Smooth muscle cell of the brain vasculature (primary cell): ENCODE results near the gene LY86.

Experiments used
- DNase-seq: peaks from one replicate; pipeline ENCODE4 v3.0.0-alpha.2; 2012; ENCODE audit warnings: low read depth, low spot score

The LY86 gene

DNA sequence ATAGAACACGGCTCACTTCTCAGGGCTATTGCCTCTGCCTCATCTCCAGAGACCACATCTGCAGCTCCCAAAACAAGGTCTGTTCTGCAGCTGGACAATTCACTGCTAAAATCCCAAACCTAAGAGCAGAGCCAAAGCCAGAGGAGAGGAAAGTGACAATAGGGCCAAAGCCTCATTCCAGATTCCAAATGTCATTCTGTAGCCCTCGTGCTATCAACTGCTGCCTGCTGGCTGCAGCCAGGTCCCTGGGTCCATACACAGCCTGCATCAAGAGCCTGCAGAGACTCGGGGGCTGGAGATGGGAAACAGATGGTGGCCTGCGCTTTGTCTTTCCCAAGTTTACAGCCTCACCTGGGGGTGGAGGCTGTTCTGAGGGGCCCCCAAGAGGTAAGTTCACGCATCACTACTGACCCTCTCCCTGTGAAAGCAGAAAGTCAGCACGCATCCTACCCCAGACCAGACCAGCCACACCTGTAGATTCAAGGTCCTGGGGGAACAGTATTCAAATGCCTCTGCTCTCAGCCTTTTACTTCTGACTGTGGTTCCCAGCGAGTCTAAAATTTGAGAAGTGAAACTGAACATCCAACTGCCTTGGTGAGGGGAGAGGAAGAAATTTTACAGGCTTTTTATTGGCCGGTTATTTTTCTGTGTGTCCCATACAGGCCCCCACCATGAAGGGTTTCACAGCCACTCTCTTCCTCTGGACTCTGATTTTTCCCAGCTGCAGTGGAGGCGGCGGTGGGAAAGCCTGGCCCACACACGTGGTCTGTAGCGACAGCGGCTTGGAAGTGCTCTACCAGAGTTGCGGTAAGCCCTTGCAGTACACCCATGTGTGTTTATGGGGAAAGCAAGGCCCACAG is at the start of gene LY86:
TSS of gene LY86 (plus strand) at position 657 of the 860 bp plus-strand sequence. CDS start at position 672, 15 bp downstream.
- no peak for DNase-seq

DNA sequence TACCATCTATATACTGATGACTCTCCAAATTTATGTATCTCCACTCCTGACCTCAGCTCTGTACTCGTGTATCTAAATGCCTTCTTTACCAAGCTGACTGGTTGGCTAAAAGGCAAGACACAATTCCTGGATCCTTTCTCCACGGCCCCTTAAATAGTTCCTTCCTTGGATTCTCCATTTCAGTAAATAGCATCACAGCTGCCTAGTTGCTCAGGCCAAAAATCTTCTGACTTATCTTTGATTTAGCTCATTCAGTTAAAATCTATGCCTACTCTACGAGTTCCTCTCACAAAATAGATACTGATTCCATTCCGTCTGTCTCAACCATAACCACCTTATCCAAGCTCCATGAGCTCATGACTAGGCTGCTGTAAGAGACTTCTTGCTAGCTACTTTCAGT is 49.5 kb upstream of the LY86 start:
- DNase-seq, result no peak

DNA sequence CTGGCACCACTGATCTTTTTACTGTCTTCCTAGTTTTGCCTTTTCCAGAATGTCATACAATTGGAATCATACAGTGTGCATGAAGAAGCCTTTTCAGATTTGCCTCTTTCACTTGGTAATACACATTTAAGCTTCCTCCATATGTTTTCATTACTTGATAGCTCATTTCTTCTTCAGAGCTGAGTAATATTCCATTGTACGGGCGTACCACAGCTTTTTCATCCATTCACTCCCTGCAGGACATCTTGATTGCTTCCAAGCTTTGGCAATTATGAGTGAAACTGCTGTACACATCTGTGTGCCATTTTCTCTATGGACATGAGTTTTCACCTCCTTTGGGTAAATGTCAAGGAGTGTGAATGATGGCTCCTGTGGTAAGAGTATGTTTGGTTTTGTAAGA is 46.2 kb upstream of the LY86 start:
- DNase-seq, result no peak

DNA sequence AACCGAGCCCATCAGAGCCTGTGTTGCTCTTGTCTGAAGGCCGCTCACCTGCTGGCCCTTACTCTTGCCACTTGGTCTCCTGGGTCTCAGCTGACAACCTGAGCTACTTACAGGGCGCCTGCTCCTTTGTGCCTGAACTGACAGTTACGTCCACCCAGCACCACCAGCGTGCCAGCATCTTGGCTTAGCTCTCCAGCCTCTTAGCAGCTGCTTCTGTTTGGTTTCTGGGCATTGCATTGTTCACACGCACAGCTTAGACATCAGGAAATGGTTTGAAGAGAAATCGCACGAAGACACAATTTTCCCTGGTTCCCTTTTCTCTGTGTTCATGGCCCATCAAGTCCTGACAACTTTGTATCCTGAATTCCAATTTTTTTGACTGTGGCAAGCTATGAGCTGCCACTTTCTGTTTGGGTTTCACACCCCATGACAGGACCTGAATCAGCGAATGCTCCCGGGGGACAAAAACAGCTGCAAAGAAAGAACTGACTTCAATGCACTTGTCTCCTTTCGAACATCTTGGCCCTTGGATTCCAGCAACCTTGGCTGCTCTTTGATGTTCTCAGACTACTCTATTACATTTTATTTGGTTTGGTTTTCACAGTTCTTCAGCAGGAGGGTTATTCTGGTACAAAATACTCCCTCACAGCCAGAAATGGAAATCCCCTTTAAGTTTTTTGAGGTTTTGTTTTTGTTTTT is 45.2 kb upstream of the LY86 start:
- no peak for DNase-seq

DNA sequence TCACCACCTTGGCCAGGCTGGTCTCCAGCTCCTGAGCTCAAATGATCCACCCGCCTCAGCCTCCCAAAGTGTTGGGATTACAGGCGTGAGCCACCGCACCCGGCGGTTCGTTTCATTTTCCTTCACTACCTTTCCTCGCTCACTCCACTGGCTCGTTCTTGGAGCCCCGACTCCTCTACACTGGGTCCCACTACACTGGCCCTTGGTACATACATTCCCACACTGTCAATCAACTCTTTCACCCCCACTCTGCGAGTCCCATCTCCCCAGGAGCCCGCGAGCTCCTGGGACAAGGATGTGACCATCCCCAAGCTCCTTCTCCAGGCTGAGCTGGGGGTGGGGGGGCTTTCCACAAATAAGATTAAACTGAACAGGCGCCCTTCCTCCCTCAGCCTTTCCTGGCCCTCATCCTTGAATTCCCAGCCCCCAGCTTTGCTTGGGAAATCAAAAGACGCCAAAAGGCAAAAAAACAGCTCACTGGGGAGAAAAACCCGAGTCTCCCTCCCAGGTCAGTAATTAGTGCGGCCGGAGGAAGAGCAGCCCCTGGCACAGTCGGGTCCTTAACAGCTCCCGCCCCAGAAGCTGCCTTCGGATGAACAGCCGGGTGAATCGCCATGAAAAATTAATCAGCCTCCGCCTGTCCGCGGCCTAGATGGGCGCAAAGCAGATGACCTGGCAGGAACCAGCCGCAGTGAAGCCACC is 42.8 kb upstream of the LY86 start:
- DNase-seq, result no peak

DNA sequence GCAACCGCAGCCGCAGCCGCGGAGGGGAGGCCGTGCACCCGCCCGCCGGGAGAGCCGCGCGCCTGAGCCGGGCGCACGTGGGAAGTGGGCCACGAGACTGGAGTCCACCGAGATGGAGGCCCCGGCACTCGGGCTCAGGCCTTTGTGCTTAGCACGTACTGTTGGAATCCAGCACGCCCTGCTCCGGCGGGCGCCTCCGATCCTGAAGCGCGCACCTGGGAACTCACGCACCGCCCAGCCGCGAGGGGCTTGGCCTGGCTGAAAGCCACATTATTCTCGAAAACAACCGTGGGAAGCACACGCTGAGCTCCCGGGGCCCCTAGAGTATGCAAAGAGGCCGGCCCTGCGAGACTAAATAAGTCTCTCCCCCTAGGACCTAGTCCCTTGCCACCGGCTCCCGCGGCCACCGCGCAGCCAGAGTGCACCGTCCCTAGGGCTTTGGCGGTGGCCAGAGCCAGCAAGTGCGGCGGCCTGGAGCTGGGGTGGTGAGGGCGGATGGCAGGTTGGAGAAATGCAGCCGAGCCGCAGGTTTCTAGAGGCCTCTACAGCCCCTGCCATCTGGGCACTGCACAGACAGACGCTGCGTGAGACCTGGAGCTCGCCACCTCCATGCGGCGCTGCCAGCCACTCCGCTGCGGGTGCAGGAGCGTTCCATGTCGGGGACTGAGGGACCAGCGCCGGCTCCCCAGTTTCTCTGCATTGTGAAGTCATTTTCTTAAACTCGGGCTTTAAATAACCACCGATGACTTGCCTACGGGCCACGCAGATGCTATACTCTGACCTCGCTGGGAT is 42.0 kb upstream of the LY86 start:
- DNase-seq, result no peak

DNA sequence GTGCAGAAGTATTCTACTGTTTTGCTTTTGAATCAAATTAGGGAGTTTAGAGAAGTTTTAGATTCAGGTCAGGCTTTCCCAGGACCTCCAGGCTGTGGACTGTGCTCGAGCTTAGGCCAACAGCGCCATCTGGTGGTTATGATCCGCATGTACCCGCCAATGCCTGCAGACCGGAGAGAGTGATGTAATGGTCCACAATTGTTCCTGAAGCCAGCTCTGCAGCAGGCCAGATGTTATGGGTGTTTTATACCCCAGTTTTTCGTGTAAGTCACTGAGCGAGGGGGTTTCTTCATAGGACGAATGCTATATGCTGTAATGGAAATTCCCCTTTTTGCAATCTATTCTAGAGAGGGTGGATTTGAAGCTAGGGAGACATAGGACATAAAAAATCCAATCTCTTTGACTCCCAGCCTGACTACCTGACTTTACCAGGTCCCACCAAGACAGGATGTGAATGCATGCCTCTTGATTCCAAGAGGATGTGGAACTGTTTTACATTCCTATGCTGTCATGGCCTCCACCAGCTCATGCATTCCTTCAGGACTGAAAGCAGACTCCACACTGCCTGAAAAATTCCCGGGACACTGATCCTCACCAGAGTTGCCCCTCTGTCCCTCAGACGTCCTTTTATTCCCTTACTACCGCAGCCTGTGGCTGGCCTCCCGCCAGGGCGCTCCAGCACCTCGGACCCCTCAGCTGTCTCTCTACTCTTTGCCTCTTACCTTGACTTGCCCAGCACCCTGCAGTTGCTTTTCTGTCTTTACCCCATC is 41.2 kb upstream of the LY86 start:
- DNase-seq, result peak; percentile 46

DNA sequence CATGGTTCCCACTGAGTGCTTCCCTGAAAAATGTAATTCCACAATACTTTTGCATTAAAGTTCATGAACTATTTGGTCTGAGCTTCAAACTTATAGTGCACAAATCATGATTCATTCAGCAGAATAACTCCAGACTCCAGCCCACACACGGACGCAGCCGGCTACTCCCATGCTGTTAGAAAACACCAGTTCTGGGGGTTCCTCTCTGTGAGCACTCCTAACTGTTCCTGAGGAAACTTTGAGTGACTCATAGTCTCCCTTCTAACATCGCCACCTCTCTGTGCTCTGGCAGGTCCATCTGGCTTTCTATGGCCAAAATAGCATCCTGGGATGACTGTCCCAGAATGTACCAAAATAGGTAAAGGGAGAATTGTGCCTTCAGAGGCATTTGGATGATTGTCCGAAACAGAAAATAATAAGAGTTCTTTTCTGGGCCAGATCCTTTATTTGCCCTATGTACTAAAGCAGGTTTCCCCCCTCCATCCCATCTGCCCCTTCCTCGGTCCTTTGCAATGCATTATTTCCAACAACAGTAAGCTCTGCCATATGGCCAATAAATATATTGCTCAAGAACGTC is 32.3 kb upstream of the LY86 start:
- DNase-seq, result no peak

DNA sequence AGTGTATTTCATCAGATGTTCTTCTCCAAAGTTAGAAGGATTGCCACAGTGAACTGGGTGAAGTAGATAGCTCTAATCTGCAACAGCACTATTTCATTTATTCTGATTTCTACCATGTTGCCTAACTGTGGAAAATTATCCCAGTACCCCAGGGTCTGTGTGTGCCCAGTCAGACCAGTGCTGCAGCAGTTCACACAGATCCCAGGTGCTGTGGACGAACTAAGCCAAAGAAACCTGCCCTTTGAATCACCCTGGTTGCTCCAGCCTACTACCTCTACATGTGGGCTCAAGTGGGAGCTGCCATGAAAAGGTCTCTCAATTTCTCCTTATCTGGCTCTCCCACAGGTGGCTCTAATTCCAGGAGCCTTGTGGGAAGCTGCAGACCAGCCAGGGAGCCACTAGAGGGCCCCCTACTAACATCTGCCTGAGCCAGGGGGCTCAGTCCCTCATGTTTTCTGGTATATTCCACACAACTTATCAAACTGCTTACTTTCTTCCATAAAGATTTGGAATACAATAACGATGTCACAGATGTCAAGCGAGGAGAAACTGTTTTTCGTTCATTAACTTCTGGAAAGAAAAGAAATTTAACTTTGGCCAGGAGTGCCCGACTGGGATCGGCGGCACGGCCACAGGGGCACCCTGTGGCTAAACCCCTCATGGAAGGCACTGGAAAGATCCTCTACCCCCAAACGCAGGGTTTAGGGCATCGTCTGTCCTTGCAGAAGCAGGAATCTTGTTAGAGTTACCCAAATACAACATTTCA is 31.6 kb upstream of the LY86 start:
- DNase-seq, result no peak

DNA sequence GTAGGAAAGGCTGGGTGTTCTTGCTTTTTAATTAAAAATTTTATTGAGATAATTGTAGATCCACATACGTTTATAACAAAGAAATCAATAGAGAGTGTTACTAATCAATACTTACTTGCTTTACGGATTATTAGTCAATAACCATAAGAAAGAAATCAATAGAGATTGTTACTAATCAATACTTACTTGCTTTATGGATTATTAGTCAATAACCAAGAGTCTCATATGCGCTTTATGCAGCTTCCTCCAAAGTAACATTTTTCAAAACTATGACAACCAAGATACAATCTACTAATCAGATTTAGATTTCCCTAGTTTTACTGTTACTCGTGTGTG is 31.0 kb upstream of the LY86 start:
- DNase-seq, result no peak

DNA sequence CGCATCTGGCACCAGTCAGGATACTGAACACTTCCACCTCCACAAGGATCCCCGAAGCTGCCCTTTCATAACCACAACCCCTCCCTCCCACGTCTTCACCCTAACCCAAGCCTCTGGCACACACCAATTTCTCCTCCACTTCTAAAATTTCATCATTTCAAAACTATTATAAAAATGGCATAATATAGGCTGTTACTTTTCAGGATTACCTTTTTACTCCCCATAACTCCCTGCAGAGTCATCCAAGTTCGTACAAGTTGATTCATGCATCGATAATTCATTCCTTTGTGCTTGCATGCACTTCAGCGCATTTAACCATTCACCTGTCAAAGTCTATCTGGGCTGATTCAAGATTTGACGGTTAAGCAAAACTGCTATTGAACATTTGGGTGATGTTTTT is 30.6 kb upstream of the LY86 start:
- no peak for DNase-seq

DNA sequence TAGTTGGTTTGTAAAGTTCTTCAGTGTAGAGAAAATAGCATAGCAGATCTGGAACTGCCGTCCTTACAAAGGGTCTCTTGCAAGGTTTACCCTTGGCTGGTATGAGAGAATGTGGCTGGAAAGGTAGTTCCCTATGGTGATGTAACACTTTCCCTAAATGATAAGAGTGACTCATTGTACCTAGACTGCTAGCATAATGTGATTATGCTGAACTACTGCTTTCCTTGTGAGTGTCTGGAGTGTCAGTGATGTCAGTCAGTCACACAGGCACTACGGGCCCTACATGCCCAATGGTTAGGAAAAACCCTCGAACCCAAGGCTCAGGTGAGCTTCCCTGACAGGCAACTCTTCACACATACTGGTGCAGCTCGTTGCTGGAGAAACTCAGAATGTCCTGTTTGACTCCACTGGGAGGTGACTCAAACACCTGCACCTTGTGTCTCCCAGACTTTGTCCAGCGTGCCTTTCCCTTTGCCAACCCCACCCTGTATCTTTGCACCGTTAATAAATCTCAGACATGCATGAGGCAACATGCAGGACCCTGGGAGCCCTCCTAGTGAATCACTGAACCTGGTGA is 28.4 kb upstream of the LY86 start:
- no peak for DNase-seq

DNA sequence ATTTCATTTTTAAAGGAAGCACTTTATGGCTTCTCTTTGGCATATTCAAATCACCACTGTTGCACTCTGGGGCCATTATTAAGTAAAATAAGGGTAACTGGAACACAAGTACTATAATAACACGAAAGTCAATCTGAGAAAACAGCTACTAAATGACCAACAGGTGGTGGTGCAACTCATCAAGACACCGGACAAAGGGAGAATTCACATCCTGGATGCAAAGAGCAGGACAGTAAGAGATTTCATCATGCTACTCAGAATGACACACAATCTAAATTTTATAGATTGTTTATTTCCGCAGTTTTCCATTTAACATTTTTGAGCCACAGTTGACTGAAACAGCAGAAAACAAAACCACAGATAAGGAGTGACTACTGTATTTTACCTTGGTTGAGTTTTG is 27.6 kb upstream of the LY86 start:
- no peak for DNase-seq

DNA sequence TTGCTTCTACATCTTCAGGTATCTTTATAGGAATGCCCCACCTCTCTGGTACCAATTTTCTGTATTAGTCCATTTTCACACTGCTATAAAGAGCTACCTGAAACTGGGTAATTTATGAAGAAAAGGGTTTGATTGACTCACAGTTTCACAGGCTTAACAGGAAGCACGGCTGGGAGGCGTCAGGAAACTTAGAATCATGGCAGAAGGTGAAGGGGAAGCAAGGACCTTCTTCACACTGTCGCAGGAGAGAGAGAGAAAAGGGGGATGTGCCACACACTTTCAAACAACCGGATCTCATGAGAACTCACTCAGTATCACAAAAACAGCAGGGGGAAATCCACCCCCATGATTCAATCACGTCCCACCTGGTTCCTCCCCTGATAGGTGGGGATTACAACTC is 24.4 kb upstream of the LY86 start:
- DNase-seq, result no peak

DNA sequence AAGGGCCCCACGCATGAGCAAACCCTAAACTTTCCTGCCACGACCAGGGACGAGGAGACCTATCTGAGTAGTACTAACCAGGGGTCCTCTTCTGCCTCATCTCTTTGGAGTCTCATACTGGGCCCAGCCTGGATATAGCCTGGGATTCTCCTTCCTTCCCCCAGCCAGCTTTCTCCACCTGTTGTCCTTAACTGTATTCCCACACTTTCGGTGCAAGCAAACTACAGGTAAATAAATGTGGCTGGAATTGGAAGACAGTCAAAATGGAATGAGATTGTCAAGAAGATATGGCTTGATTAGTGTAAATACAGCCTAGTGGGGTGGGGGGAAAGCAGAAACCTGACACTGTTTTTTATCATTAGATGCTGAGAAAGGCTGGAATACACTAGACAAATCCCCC is 23.5 kb upstream of the LY86 start:
- no peak for DNase-seq

DNA sequence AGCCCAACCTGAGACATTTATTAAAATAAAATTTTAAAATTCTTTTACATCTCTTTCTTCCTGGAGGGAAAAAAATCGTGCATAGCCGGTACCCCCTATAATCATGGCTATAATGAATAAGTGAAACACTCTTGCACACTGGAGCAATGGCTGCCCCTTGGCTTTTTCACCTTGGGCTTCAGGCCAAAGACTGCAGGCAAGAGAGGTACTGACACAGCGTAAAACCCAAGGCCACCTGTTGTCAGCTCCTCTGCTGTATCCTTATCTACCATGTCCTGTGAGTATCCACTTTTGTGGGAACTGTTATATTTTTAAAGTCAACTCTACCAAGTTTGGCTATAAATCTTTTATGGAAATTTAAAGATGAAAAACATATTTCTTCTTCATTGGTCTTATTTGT is 23.0 kb upstream of the LY86 start:
- DNase-seq, result no peak

DNA sequence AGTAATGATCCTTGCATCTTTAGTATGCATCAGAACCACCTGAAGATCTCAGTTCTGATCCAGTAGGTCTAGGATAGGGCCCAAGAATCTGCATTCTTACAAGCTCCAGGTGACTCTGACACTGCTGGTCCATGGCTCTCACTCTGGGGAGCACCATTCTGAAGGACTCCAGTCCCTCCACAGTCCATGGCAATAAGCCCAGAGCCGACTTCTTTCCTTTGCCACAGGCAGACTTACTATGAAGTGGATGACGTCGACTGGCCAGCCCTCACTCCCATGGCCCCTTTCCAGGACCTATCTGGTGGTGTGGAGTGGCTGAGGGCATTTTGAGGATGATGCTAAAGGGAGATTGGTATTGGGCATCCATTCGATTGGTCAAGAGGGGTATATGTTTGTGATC is 21.8 kb upstream of the LY86 start:
- DNase-seq, result no peak

DNA sequence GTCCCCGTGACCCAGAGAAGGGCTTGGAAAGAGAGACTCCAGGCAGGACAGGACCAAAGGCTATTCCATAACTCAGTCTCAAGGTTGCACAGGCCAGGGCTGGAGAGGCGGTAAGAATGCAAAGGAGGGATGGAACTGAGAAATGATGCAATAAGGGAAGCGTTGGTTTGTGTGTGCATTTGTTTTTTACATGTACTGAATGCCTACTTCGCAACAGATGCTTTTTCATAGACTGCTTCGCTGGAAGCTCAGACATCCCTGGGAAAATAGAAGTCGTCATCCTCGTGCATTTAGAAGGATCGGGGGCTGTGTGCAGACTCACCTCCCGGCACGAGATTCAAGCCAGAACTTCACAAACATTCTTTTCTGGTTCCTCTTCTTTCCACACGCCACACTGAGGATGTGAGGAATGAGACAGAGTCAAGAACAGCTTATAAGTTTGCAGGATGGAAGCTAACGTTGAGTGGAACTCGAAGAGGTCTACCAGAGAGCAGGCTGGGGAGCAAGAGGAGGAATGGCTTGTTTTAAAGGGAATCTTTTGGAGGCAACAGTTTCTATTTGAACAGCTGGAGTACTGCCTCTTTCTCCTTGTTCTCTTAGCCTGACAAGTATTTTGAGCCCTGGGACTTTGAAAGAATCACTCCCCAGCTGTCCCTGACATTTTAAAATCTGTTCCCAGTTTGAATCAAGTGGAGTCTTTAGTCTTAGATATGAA is 19.3 kb upstream of the LY86 start:
- no peak for DNase-seq

DNA sequence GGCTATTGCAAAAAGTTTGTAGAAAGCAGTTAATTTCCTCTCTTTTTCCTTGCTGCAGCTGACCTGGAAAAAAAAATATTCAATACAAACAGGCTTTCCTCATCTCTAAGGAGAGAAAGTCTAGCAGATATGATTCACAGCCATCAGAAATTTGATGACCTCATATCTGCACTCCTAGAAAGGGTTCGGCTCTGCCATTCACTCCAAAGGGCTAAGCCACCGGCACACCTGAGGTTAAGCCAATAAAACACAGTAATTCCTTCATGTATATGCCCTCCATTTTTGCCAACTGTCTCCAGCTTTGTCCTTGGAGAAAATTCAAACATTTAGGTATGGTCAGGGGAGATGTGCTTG is 18.7 kb upstream of the LY86 start:
- no peak for DNase-seq
